ENCODE data around the gene CSAD.

Gene CSAD

DNA sequence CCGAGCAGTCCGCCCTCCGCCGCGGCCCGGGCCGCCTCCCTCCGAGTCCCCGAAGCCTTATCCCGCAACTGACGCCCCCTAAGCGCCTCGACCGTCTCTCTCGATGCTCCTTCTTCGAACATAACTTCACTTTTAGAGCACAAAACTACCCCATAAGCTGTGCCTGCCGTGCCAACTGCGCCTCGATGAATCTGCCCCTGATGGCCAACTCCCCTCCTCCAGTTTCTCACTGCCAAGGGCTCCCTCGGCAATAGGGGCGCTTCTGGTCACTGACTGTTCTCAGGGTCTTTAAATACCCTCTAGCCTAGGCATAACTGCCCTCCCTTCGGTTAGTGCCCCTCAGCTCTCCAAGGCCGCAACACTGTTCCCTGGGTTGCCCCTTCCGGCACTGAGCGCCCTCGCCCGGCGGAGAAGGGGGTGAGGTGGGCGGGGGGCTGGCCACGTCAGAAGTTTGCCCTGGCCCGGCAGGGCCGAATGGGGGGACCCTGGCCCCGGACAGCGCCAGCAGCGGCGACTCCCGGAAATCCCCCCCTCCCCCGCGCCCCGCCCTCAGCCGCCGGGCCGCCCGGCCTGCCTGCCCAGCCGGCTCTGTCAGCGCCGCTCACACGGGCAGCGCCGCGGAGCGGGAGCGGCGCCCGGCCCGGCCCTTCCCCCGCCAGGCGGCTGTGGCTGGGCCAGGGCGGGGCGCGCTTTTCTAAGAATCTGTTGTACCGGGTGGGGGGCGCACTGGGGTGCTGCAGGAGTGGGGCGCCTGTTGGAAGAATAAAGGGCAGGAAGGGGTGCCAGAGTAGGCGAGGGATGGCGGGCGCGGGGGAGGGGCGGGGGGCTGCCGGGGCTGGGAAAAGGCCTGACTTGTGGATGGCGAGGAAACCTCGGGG is 40.7 kb upstream of the CSAD start:
- no peak for TF ChIP-seq ZFX (IDR thresholded peaks at IDR 0.05; ENCODE audit: borderline replicate concordance)
- TF ChIP-seq, protein P1, sequence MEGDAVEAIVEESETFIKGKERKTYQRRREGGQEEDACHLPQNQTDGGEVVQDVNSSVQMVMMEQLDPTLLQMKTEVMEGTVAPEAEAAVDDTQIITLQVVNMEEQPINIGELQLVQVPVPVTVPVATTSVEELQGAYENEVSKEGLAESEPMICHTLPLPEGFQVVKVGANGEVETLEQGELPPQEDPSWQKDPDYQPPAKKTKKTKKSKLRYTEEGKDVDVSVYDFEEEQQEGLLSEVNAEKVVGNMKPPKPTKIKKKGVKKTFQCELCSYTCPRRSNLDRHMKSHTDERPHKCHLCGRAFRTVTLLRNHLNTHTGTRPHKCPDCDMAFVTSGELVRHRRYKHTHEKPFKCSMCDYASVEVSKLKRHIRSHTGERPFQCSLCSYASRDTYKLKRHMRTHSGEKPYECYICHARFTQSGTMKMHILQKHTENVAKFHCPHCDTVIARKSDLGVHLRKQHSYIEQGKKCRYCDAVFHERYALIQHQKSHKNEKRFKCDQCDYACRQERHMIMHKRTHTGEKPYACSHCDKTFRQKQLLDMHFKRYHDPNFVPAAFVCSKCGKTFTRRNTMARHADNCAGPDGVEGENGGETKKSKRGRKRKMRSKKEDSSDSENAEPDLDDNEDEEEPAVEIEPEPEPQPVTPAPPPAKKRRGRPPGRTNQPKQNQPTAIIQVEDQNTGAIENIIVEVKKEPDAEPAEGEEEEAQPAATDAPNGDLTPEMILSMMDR (IDR thresholded peaks at IDR 0.05), result peak; percentile 71
- peak overlapping the region; percentile 98 for H3K27ac ChIP-seq

DNA sequence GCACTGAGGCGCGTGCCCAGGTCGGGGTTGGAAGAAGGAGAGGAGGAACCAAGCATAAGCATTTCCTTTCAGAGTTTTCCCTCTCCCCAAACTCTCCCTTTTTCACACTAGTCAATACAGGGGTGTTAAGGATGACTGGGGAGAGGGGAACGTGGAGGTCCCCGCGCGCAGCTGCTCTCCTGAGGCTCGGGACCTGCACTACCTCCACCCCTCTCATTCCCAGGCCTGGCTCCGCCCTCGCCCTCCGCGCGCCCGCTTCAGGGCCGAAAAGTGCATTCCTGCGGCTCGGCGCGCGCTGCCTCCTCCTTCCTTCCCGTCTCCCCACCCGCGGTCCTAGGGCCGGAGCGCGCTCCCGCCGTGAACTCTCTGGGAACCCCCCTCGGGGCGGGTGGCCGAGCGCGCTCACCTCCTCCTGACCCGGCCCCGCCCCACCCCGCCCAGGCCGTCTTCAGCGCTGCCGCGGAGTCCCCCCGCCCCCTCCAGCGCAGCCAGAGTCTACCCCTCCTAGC is 40.0 kb upstream of the CSAD start:
- peak overlapping the region; percentile 98 for H3K27ac ChIP-seq

DNA sequence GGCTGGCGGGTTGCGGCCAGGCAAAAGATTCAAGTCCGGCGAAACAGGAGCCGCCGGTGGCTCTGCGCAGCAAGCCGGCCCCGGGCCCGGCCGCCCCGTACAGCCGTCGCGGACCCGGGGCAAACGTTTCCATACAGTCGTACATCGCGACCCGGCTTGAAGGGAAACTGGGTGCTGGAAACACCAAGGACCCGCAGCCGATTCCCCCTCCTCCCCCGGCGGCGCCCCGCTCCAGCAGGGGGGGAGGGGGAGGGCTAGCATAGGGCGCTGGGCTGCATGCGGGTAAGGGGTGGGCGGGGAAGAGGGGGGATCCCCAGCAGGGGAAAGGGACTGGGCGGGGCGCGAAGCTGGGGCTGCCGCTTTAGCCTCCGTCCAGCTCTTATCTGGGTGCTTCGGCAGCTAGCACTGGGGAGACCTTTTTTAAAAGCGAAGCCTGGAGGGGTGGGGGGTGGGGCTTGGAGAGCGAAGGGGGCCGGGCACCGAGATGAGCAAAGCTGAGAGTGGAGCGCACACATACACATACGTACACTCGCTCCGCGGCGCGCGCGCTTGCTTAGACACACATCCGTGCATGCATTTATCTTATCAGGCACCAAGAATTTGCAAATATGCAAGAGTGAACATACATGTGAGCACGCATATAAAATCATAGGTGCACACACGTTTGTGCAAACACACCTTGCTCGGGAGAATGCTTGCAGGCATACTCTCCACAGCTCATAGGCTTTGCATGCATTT is 39.4 kb upstream of the CSAD start:
- TF ChIP-seq, protein P1 (IDR thresholded peaks at IDR 0.05), result no peak
- TF ChIP-seq ZFX (IDR thresholded peaks at IDR 0.05; ENCODE audit: borderline replicate concordance), result no peak
- peak overlapping the region; percentile 98 for H3K27ac ChIP-seq

More for the DNA sequence above, 40.0 kb upstream of the CSAD start:
- TF ChIP-seq, protein P1 (IDR thresholded peaks at IDR 0.05), result no peak
- no peak for TF ChIP-seq ZFX (IDR thresholded peaks at IDR 0.05; ENCODE audit: borderline replicate concordance)

DNA sequence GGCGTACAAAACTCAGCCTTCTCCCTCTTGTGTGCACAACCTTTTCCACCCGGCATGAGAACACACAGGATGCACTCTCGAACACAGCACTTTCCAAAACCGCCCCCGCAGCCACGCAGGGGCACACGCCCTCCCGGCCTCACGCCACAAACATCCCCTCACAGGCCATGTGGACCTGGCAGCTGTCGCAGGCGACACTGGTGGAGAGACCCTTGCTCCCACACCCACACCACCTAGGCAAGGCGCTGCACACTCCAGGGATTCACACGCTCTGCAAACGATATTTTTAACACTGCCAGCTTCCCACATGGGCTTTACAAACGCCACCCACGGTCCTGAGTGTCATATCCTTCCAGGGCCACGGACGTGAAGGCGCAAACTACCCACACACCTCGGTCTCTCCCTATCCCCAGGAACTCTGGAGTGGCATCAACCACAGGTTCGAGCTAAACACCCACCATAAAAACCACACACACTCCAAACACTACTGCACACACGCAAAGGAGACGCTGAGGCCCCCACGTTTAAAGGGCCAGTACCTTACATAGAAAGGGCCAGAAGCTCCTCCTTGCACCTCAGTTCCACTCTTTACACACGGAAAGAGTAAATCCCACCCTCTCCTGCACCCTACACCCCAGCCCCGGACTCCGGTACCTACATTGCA is 38.7 kb upstream of the CSAD start:
- H3K27ac ChIP-seq, result peak overlapping the region; percentile 98; the same call in 1 of the 2 replicates
- no peak for TF ChIP-seq ZFX (IDR thresholded peaks at IDR 0.05; ENCODE audit: borderline replicate concordance)
- TF ChIP-seq, protein P1 (IDR thresholded peaks at IDR 0.05), result no peak

DNA sequence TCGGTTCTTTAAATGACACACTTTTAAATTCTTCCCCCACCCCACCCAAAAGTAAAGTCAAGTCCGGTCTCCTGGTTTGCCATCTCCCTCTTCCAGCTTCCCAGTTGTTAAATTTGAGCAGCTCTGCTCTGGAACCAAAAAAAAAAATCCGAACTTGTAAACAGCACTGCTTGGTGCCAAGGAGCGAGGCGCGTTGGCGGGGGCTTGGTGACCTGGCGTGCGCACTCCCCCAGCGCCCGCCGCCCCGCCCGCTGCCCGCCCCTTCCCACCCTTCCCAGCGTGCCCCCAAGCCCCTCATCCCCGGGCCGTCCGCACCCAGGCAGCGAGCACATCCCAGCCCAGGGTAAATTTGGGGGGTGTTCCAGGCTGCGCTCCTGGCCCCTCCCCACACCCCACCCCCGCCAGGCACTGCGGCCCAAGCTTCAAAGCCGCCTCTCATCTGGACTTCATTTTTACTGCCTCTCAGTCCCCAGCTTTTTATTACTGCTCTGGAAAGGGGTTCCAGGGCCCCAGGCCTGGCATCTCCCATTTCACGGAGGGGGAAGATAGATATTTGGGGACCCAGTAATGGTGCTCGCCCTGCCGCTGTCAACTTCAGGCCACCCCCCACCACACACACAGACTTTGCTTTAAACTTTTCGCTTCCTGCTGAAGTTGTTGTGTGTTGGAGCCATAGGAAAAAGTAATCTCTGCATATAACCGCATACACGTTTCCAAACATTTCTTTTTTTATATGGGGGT is 38.0 kb upstream of the CSAD start:
- TF ChIP-seq ZFX (IDR thresholded peaks at IDR 0.05; ENCODE audit: borderline replicate concordance), result no peak
- TF ChIP-seq, protein P1 (IDR thresholded peaks at IDR 0.05), result no peak
- 0 out of 2 replicates have a peak overlapping the region, but pooled peaks have one; percentile 18 for H3K27ac ChIP-seq

DNA sequence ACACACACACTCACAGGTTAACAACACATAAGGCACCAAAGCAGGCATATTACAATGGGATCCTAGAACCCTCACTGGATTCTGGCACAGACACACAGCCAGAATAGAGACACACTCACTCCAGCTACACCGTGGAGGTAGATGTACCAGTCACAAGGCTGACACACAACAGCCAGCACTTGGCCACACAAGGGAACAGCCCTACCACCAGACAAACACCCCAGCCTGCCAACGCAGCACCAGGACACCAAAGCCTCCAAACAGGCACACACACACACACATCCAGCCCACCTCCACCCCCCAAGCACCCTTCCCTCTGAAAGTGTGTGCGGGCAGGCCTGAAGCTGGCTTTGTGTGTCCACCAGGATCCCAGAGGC is 37.2 kb upstream of the CSAD start:
- H3K27ac ChIP-seq, result 0 out of 2 replicates have a peak overlapping the region, but pooled peaks have one; percentile 18
- no peak for TF ChIP-seq ZFX (IDR thresholded peaks at IDR 0.05; ENCODE audit: borderline replicate concordance)
- TF ChIP-seq, protein P1 (IDR thresholded peaks at IDR 0.05), result no peak

Data from 22Rv1 (cell line).